ENCODE results near the gene TYRP1.

The TYRP1 gene

GRCh38 chr9:12708562-12709298 is 15.5 kb downstream of the TYRP1 start:
- TF ChIP-seq GATA3 (IDR thresholded peaks at IDR 0.05; ENCODE audit: low read depth, low read length): peak; percentile 100
- TF ChIP-seq GATA2 (IDR thresholded peaks at IDR 0.05; ENCODE audit: low read depth, low read length): peak; percentile 98

GRCh38 chr9:12712532-12712931 is 19.3 kb downstream of the TYRP1 start:
- TF ChIP-seq GATA2 (IDR thresholded peaks at IDR 0.05; ENCODE audit: low read depth, low read length): no peak
- TF ChIP-seq GATA3 (IDR thresholded peaks at IDR 0.05; ENCODE audit: low read depth, low read length): no peak

- no peak for TF ChIP-seq GATA2 (IDR thresholded peaks at IDR 0.05; ENCODE audit: low read depth, low read length)
- TF ChIP-seq GATA3 (IDR thresholded peaks at IDR 0.05; ENCODE audit: low read depth, low read length): no peak
Observed at GRCh38 chr9:12715268-12715667, 22.1 kb downstream of the TYRP1 start.

- no peak for TF ChIP-seq GATA3 (IDR thresholded peaks at IDR 0.05; ENCODE audit: low read depth, low read length)
- TF ChIP-seq GATA2 (IDR thresholded peaks at IDR 0.05; ENCODE audit: low read depth, low read length): no peak
Observed at GRCh38 chr9:12716823-12717600, 23.8 kb downstream of the TYRP1 start.

- TF ChIP-seq GATA2 (IDR thresholded peaks at IDR 0.05; ENCODE audit: low read depth, low read length): no peak
- TF ChIP-seq GATA3 (IDR thresholded peaks at IDR 0.05; ENCODE audit: low read depth, low read length): peak; percentile 75
Observed at GRCh38 chr9:12717907-12718306, 24.7 kb downstream of the TYRP1 start.

GRCh38 chr9:12718482-12719026 is 25.4 kb downstream of the TYRP1 start:
- no peak for TF ChIP-seq GATA3 (IDR thresholded peaks at IDR 0.05; ENCODE audit: low read depth, low read length)
- TF ChIP-seq GATA2 (IDR thresholded peaks at IDR 0.05; ENCODE audit: low read depth, low read length): no peak

- no peak for TF ChIP-seq GATA2 (IDR thresholded peaks at IDR 0.05; ENCODE audit: low read depth, low read length)
- no peak for TF ChIP-seq GATA3 (IDR thresholded peaks at IDR 0.05; ENCODE audit: low read depth, low read length)
Observed at GRCh38 chr9:12719431-12719830, 26.2 kb downstream of the TYRP1 start.

GRCh38 chr9:12720551-12720950 is 27.4 kb downstream of the TYRP1 start:
- TF ChIP-seq GATA3 (IDR thresholded peaks at IDR 0.05; ENCODE audit: low read depth, low read length) (no peak), GATA2 (IDR thresholded peaks at IDR 0.05; ENCODE audit: low read depth, low read length) (no peak)

GRCh38 chr9:12722131-12722530 is 28.9 kb downstream of the TYRP1 start:
- TF ChIP-seq GATA3 (IDR thresholded peaks at IDR 0.05; ENCODE audit: low read depth, low read length): no peak

- no peak for TF ChIP-seq GATA2 (IDR thresholded peaks at IDR 0.05; ENCODE audit: low read depth, low read length)
Observed at GRCh38 chr9:12723409-12724028, 30.3 kb downstream of the TYRP1 start.

- TF ChIP-seq GATA3 (IDR thresholded peaks at IDR 0.05; ENCODE audit: low read depth, low read length) (no peak), GATA2 (IDR thresholded peaks at IDR 0.05; ENCODE audit: low read depth, low read length) (no peak)
Observed at GRCh38 chr9:12726795-12727194, 33.6 kb downstream of the TYRP1 start.

GRCh38 chr9:12730198-12730597 is 37.0 kb downstream of the TYRP1 start:
- TF ChIP-seq GATA3 (IDR thresholded peaks at IDR 0.05; ENCODE audit: low read depth, low read length) (no peak), GATA2 (IDR thresholded peaks at IDR 0.05; ENCODE audit: low read depth, low read length) (no peak; the same call in 1 of the 2 replicates)

- TF ChIP-seq GATA3 (IDR thresholded peaks at IDR 0.05; ENCODE audit: low read depth, low read length) (no peak), GATA2 (IDR thresholded peaks at IDR 0.05; ENCODE audit: low read depth, low read length) (no peak)
Observed at GRCh38 chr9:12730927-12731326, 37.7 kb downstream of the TYRP1 start.

GRCh38 chr9:12732971-12733370 is 39.8 kb downstream of the TYRP1 start:
- TF ChIP-seq GATA2 (IDR thresholded peaks at IDR 0.05; ENCODE audit: low read depth, low read length) (no peak), GATA3 (IDR thresholded peaks at IDR 0.05; ENCODE audit: low read depth, low read length) (no peak)

Measured in SH-SY5Y (cell line).